SU-DHL-6 (cell line): ENCODE data around the gene NACC1.

Experiments
- H2AFZ ChIP-seq: fragments of 200-600 bp; sonication (generic); 2 replicates; pipeline ENCODE4 v1.6.1; 2014; ENCODE audit warnings: low read depth, mild to moderate bottlenecking, moderate library complexity, mixed read lengths, antibody characterized with exemption, low read length; ENCODE audit not compliant: severe bottlenecking
- H3F3A ChIP-seq: fragments of 200-600 bp; shearing (Covaris generic); 2 replicates; pipeline ENCODE4 v1.6.0; 2016; ENCODE audit warnings: antibody characterized with exemption, mild to moderate bottlenecking; ENCODE audit not compliant: insufficient read depth
- H3K27ac ChIP-seq: fragments of 200-600 bp; sonication (generic); 2 replicates; pipeline ENCODE4 v1.5.1; 2016; ENCODE audit warnings: low read depth, mild to moderate bottlenecking, low read length, moderate library complexity, mixed read lengths
- H3K27me3 ChIP-seq: fragments of 200-600 bp; sonication (generic), shearing (Covaris generic); 2 replicates; pipeline ENCODE4 v1.6.0; 2014; ENCODE audit warnings: mild to moderate bottlenecking, low read length
- H3K36me3 ChIP-seq: fragments of 200-600 bp; sonication (generic); 2 replicates; pipeline ENCODE4 v1.6.1; 2014; ENCODE audit warnings: mild to moderate bottlenecking, low read length, mixed read lengths
- H3K4me2 ChIP-seq: fragments of 300-600, 200-600 bp; shearing (Covaris generic), sonication (generic); 2 replicates; pipeline ENCODE4 v1.6.0; 2014; ENCODE audit warnings: low read length, low read depth, mild to moderate bottlenecking; ENCODE audit not compliant: poor library complexity, severe bottlenecking
- H3K4me3 ChIP-seq: fragments of 200-600 bp; sonication (generic); 2 replicates; pipeline ENCODE4 v1.5.1; 2014; ENCODE audit warnings: antibody characterized with exemption, low read length, mild to moderate bottlenecking, mixed read lengths; ENCODE audit not compliant: insufficient read depth, poor library complexity, severe bottlenecking
- H3K79me2 ChIP-seq: fragments of 200-600 bp; sonication (generic); 2 replicates; pipeline ENCODE4 v1.6.1; 2014; ENCODE audit warnings: mild to moderate bottlenecking, low read length, moderate library complexity; ENCODE audit not compliant: insufficient read depth
- H3K9ac ChIP-seq: fragments of 200-600 bp; sonication (generic); 2 replicates; pipeline ENCODE4 v1.7.0; 2014; ENCODE audit warnings: mild to moderate bottlenecking, low read length
- H3K9me2 ChIP-seq: fragments of 200-600 bp; sonication (generic); replicated peaks from 2 replicates; pipeline ENCODE4 v1.6.1; 2014; ENCODE audit warnings: low read length; ENCODE audit not compliant: insufficient read depth
- H3K9me3 ChIP-seq: fragments of 200-600 bp; sonication (generic); 2 replicates; pipeline ENCODE4 v1.6.1; 2014; ENCODE audit warnings: low read length, mixed read lengths; ENCODE audit not compliant: insufficient read depth
- H4K20me1 ChIP-seq: fragments of 200-600 bp; sonication (generic); 2 replicates; pipeline ENCODE4 v1.6.1; 2014; ENCODE audit warnings: low read depth, mild to moderate bottlenecking, antibody characterized with exemption, low read length, moderate library complexity, mixed read lengths
- EZH2phosphoT487 ChIP-seq: fragments of 200-600 bp; sonication (generic), shearing (Covaris generic); conservative IDR thresholded peaks from 2 replicates; pipeline ENCODE4 v1.6.1; 2018; ENCODE audit warnings: mild to moderate bottlenecking, antibody characterized with exemption, low read length, moderate library complexity, mixed read lengths
- TF ChIP-seq, protein P1 (sequence below): fragments of 200-600 bp; sonication (generic); IDR thresholded peaks from one replicate; pipeline ENCODE4 v1.5.1; 2017; ENCODE audit warnings: antibody characterized with exemption, mild to moderate bottlenecking, low read length, moderate library complexity; ENCODE audit not compliant: insufficient read depth, poor library complexity, severe bottlenecking

Gene NACC1

DNA sequence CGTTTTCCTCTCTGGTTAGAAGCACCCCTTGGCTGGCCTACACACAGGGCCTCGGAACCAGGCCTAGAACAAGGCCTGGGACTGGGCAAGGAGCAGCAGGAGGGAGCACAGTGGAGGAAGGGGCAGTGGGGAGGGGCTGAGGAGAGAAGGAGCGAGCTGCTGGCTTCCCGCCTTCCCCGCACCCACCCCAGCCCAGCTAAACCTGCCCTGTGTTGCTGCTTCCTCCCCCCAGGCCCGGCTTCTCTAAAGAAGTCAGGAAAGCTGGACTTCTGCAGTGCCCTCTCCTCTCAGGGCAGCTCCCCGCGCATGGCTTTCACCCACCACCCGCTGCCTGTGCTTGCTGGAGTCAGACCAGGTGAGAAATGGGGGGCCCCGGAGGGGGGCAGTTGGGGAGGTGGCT, 39.7 kb upstream of the NACC1 start:
- Histone ChIP-seq H3F3A (no peaks in the 10 kb centered on the region), H3K36me3 (no peaks in the 10 kb centered on the region), H3K4me3 (no peak overlapping the region), H3K27ac (no peak overlapping the region), H4K20me1 (no peaks in the 10 kb centered on the region), H3K4me2 (no peak overlapping the region), H3K27me3 (no peaks in the 10 kb centered on the region), H3K79me2 (no peaks in the 10 kb centered on the region), H3K9ac (no peak overlapping the region), H2AFZ (no peak overlapping the region), H3K9me3 (no peaks in the 10 kb centered on the region), H3K9me2 (no peaks in the 10 kb centered on the region)
- TF ChIP-seq, protein P1, sequence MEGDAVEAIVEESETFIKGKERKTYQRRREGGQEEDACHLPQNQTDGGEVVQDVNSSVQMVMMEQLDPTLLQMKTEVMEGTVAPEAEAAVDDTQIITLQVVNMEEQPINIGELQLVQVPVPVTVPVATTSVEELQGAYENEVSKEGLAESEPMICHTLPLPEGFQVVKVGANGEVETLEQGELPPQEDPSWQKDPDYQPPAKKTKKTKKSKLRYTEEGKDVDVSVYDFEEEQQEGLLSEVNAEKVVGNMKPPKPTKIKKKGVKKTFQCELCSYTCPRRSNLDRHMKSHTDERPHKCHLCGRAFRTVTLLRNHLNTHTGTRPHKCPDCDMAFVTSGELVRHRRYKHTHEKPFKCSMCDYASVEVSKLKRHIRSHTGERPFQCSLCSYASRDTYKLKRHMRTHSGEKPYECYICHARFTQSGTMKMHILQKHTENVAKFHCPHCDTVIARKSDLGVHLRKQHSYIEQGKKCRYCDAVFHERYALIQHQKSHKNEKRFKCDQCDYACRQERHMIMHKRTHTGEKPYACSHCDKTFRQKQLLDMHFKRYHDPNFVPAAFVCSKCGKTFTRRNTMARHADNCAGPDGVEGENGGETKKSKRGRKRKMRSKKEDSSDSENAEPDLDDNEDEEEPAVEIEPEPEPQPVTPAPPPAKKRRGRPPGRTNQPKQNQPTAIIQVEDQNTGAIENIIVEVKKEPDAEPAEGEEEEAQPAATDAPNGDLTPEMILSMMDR, result no peak
- no peak for TF ChIP-seq EZH2phosphoT487

DNA sequence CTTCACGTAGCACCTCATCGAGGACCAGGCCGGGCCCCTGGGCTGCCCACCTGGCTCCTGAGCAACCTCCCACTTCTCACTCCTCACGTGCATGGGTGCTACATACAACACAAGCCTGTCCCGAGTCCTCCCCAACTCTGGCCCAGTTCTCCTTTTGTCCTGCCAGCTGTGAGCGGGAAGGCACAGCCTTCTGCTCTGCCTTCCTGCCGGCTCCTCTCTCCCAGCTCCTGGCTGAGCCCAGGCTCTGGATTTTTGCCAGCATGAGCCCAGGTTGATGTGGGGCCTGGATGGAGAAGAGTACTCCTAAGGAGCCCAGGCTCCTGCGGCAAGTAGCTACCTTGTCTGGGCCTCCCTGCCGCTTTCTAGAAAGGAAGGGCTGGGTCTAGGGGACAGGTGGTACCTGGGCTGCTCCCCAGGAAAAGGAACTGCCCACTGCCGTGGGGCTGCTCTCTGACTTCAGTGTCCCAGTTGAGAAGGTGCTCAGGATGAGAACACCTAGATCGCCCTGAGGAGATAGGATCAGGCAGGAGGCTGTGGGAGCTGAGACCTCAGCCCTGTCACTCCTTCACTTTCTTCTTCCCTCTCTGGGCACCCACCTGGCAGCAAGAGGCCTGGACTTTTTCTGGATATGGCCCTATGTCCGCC, 39.0 kb upstream of the NACC1 start:
- H3K27ac ChIP-seq, result no peak overlapping the region
- no peaks in the 10 kb centered on the region for H3K79me2 ChIP-seq
- no peak overlapping the region for H3K9ac ChIP-seq
- no peak overlapping the region for H3K4me3 ChIP-seq
- H4K20me1 ChIP-seq, result no peaks in the 10 kb centered on the region
- no peaks in the 10 kb centered on the region for H3K27me3 ChIP-seq
- no peak overlapping the region for H3K4me2 ChIP-seq
- no peak overlapping the region for H2AFZ ChIP-seq
- H3K9me2 ChIP-seq, result no peaks in the 10 kb centered on the region
- H3F3A ChIP-seq, result no peaks in the 10 kb centered on the region
- H3K9me3 ChIP-seq, result no peaks in the 10 kb centered on the region
- no peaks in the 10 kb centered on the region for H3K36me3 ChIP-seq
- no peak for TF ChIP-seq EZH2phosphoT487
- TF ChIP-seq, protein P1, result no peak

GRCh38 chr19:13079542-13079986, 38.5 kb upstream of the NACC1 start:
- Histone ChIP-seq H3K4me2 (no peak overlapping the region), H3K4me3 (no peak overlapping the region), H3K9me3 (no peaks in the 10 kb centered on the region), H3K36me3 (no peaks in the 10 kb centered on the region), H3K27ac (no peak overlapping the region), H4K20me1 (no peaks in the 10 kb centered on the region), H3K27me3 (no peaks in the 10 kb centered on the region), H3K9ac (no peak overlapping the region), H3K9me2 (no peaks in the 10 kb centered on the region), H2AFZ (no peak overlapping the region), H3F3A (no peaks in the 10 kb centered on the region), H3K79me2 (no peaks in the 10 kb centered on the region)
- TF ChIP-seq, protein P1, result no peak
- TF ChIP-seq EZH2phosphoT487, result no peak
